ENCODE data around the gene INTS12. TPM values are rescaled to one million over a fixed set of nuclear protein-coding genes. Genes with fewer than 3 reads are reported as not detected.

The INTS12 gene
- total and polyA plus RNA-seq, 2 experiments from 2014 or later = 16.5 to 24.6 TPM

- Histone ChIP-seq H3K4me3 (no peak overlapping the region), H3K4me2 (ENCODE audit: unreplicated experiment) (no peak overlapping the region), H3F3A (ENCODE audit: insufficient read depth) (no peaks in the 10 kb centered on the region), H2AFZ (no peak overlapping the region), H3K9ac (no peak overlapping the region), H3K79me2 (ENCODE audit: insufficient read depth) (no peaks in the 10 kb centered on the region), H3K9me2 (ENCODE audit: insufficient read depth) (no peaks in the 10 kb centered on the region), H3K27me3 (replicated peaks; ENCODE audit: insufficient read depth) (no peaks in the 10 kb centered on the region), H3K9me3 (ENCODE audit: low read depth) (no peaks in the 10 kb centered on the region), H4K20me1 (ENCODE audit: insufficient read depth) (no peaks in the 10 kb centered on the region), H3K36me3 (ENCODE audit: low read depth) (no peaks in the 10 kb centered on the region), H3K4me1 (ENCODE audit: insufficient read depth) (peaks cover under 1% of the 10 kb centered on the region), H3K27ac (no peak overlapping the region)
- TF ChIP-seq EZH2phosphoT487 (IDR thresholded peaks at IDR 0.05; ENCODE audit: insufficient read depth, low read depth) (no peak), EZH2 (IDR thresholded peaks at IDR 0.05; ENCODE audit: insufficient read depth, poor library complexity, severe bottlenecking) (no peak)
- in situ Hi-C loops (cut with MboI) = no loop called here
- 100% methylated on average over 2 of the region's 2 CpGs for WGBS, 2 experiments (ENCODE audit: low coverage in 1 of 2, low lambda C conversion rate in 2 of 2, missing lambda C conversion rate in 2 of 2)
- DNase-seq = no peak
These were observed 10.7 kb upstream of the INTS12 start for GRCh38 chr4:105719204-105719603.

GRCh38 chr4:105715692-105716278, 7.3 kb upstream of the INTS12 start:
- no peaks in the 10 kb centered on the region for H4K20me1 ChIP-seq (ENCODE audit: insufficient read depth)
- H3K4me3 ChIP-seq = no peak overlapping the region
- H3K9ac ChIP-seq = no peak overlapping the region
- peak; percentile 67 for DNase-seq
- H3K9me2 ChIP-seq (ENCODE audit: insufficient read depth) = no peaks in the 10 kb centered on the region
- no peaks in the 10 kb centered on the region for H3K27me3 ChIP-seq (replicated peaks; ENCODE audit: insufficient read depth)
- H3K79me2 ChIP-seq (ENCODE audit: insufficient read depth) = peaks cover 24% of the 10 kb centered on the region
- H3K36me3 ChIP-seq (ENCODE audit: low read depth) = no peaks in the 10 kb centered on the region
- H3K27ac ChIP-seq = no peak overlapping the region
- H2AFZ ChIP-seq = peak overlapping the region; percentile 49
- 48 to 52% methylated on average over 4 of the region's 4 CpGs for WGBS, 2 experiments (ENCODE audit: low coverage in 1 of 2, low lambda C conversion rate in 2 of 2, missing lambda C conversion rate in 2 of 2)
- no peaks in the 10 kb centered on the region for H3K9me3 ChIP-seq (ENCODE audit: low read depth)
- TF ChIP-seq EZH2phosphoT487 (IDR thresholded peaks at IDR 0.05; ENCODE audit: insufficient read depth, low read depth) (no peak), EZH2 (IDR thresholded peaks at IDR 0.05; ENCODE audit: insufficient read depth, poor library complexity, severe bottlenecking) (no peak)
- H3K4me2 ChIP-seq (ENCODE audit: unreplicated experiment) = peak overlapping the region; percentile 25
- H3F3A ChIP-seq (ENCODE audit: insufficient read depth) = no peaks in the 10 kb centered on the region
- in situ Hi-C loops (cut with MboI) = no loop called here
- H3K4me1 ChIP-seq (ENCODE audit: insufficient read depth) = peaks cover 9% of the 10 kb centered on the region

GRCh38 chr4:105714932-105715331, 6.4 kb upstream of the INTS12 start:
- Histone ChIP-seq H3K27me3 (replicated peaks; ENCODE audit: insufficient read depth) (no peaks in the 10 kb centered on the region), H3K4me2 (ENCODE audit: unreplicated experiment) (no peak overlapping the region), H2AFZ (no peak overlapping the region), H3K9me2 (ENCODE audit: insufficient read depth) (no peaks in the 10 kb centered on the region), H4K20me1 (ENCODE audit: insufficient read depth) (no peaks in the 10 kb centered on the region), H3F3A (ENCODE audit: insufficient read depth) (no peaks in the 10 kb centered on the region), H3K79me2 (ENCODE audit: insufficient read depth) (peaks cover 33% of the 10 kb centered on the region), H3K4me3 (no peak overlapping the region), H3K36me3 (ENCODE audit: low read depth) (no peaks in the 10 kb centered on the region), H3K27ac (no peak overlapping the region), H3K9ac (no peak overlapping the region), H3K4me1 (ENCODE audit: insufficient read depth) (peaks cover 15% of the 10 kb centered on the region), H3K9me3 (ENCODE audit: low read depth) (no peaks in the 10 kb centered on the region)
- in situ Hi-C loops (cut with MboI) = no loop called here
- no peak for DNase-seq
- TF ChIP-seq EZH2 (IDR thresholded peaks at IDR 0.05; ENCODE audit: insufficient read depth, poor library complexity, severe bottlenecking) = no peak
- TF ChIP-seq EZH2phosphoT487 (IDR thresholded peaks at IDR 0.05; ENCODE audit: insufficient read depth, low read depth) = no peak
- 93 to 100% methylated on average over 1 of the region's 1 CpG for WGBS, 2 experiments (ENCODE audit: low coverage in 1 of 2, low lambda C conversion rate in 2 of 2, missing lambda C conversion rate in 2 of 2)

- peaks cover 41% of the 10 kb centered on the region for H3K79me2 ChIP-seq (ENCODE audit: insufficient read depth)
- no peak overlapping the region for H3K27ac ChIP-seq
- peak; percentile 39 for DNase-seq
- H3K9me3 ChIP-seq (ENCODE audit: low read depth) = no peaks in the 10 kb centered on the region
- H3K9me2 ChIP-seq (ENCODE audit: insufficient read depth) = no peaks in the 10 kb centered on the region
- no peaks in the 10 kb centered on the region for H3F3A ChIP-seq (ENCODE audit: insufficient read depth)
- 68 to 69% methylated on average over 5 of the region's 5 CpGs for WGBS, 2 experiments (ENCODE audit: low coverage in 1 of 2, low lambda C conversion rate in 2 of 2, missing lambda C conversion rate in 2 of 2)
- no peak for TF ChIP-seq EZH2phosphoT487 (IDR thresholded peaks at IDR 0.05; ENCODE audit: insufficient read depth, low read depth)
- no peak for TF ChIP-seq EZH2 (IDR thresholded peaks at IDR 0.05; ENCODE audit: insufficient read depth, poor library complexity, severe bottlenecking)
- in situ Hi-C loops (cut with MboI) = no loop called here
- H4K20me1 ChIP-seq (ENCODE audit: insufficient read depth) = no peaks in the 10 kb centered on the region
- H3K36me3 ChIP-seq (ENCODE audit: low read depth) = no peaks in the 10 kb centered on the region
- H3K4me3 ChIP-seq = 0 out of 2 replicates have a peak overlapping the region, but pooled peaks have one; percentile 24
- no peak overlapping the region for H3K9ac ChIP-seq
- peaks cover 22% of the 10 kb centered on the region for H3K4me1 ChIP-seq (ENCODE audit: insufficient read depth)
- peak overlapping the region; percentile 55 for H3K4me2 ChIP-seq (ENCODE audit: unreplicated experiment)
- no peaks in the 10 kb centered on the region for H3K27me3 ChIP-seq (replicated peaks; ENCODE audit: insufficient read depth)
- H2AFZ ChIP-seq = peak overlapping the region; percentile 34; the same call in 1 of the 2 replicates
These were observed 5.6 kb upstream of the INTS12 start for GRCh38 chr4:105714071-105714521.
